HepG2 (cell line): ENCODE results near the gene BTG3.

Experiments used
- CTCF ChIP-seq: sonication (generic); formaldehyde crosslinking; IDR thresholded peaks from 2 replicates; pipeline ENCODE4 v1.5.0; 2020; ENCODE audit warnings: mild to moderate bottlenecking, missing genetic modification reagents, moderate library complexity
- EZH2 ChIP-seq: conservative IDR thresholded peaks from 2 replicates; pipeline ENCODE4 v1.6.1; 2012; ENCODE audit warnings: mild to moderate bottlenecking, low read depth, low read length, moderate library complexity
- FOXP1 ChIP-seq, 2 experiments: fragments of 450-650 bp in 1 of 2; IDR thresholded peaks; 2 replicates each; pipeline ENCODE4 v1.6.1; 2017 to 2018; ENCODE audit warnings: antibody characterized with exemption in 1 of 2
- MXD1 ChIP-seq: sonication (generic); formaldehyde crosslinking; IDR thresholded peaks from 2 replicates; pipeline ENCODE4 v1.4.0; 2020; ENCODE audit warnings: mild to moderate bottlenecking, missing genetic modification reagents
- NFIB ChIP-seq: sonication (generic); formaldehyde crosslinking; IDR thresholded peaks from 2 replicates; pipeline ENCODE4 v1.9.0; 2021; ENCODE audit warnings: missing genetic modification reagents, mild to moderate bottlenecking, borderline replicate concordance
- POLR2A ChIP-seq, 2 experiments: IDR thresholded peaks; 2 replicates each; pipeline ENCODE4 v1.6.1; 2011; ENCODE audit warnings: low read depth in 2 of 2, low read length in 2 of 2, mild to moderate bottlenecking in 1 of 2, moderate library complexity in 1 of 2; ENCODE audit not compliant: insufficient read depth in 1 of 2
- POLR2AphosphoS5 ChIP-seq: IDR thresholded peaks from 2 replicates; pipeline ENCODE4 v1.6.1; 2012; ENCODE audit warnings: low read depth, low read length
- SAP130 ChIP-seq: IDR thresholded peaks from 2 replicates; pipeline ENCODE4 v1.6.1; 2016; ENCODE audit warnings: low read depth
- SNAPC2 ChIP-seq: sonication (generic); formaldehyde crosslinking; IDR thresholded peaks from 2 replicates; pipeline ENCODE4 v1.8.1; 2022; ENCODE audit warnings: mild to moderate bottlenecking, missing genetic modification reagents
- TCF7 ChIP-seq: sonication (generic); IDR thresholded peaks from 2 replicates; pipeline ENCODE4 v1.6.1; 2016; ENCODE audit warnings: antibody characterized with exemption, low read depth
- USF2 ChIP-seq, 2 experiments: sonication (generic) in 1 of 2; formaldehyde crosslinking in 1 of 2; IDR thresholded peaks; 2 replicates each; pipeline versions ENCODE4 v1.5.1 to v1.6.1; 2011 to 2020; ENCODE audit warnings: borderline replicate concordance in 1 of 2, low read depth in 1 of 2, low read length in 1 of 2, mild to moderate bottlenecking in 1 of 2, missing genetic modification reagents in 1 of 2, moderate library complexity in 1 of 2
- ZNF276 ChIP-seq: sonication (generic); formaldehyde crosslinking; IDR thresholded peaks from 2 replicates; pipeline ENCODE4 v1.4.0; 2020; ENCODE audit warnings: mild to moderate bottlenecking, low read depth, missing genetic modification reagents
- ZNF362 ChIP-seq: sonication (generic); formaldehyde crosslinking; IDR thresholded peaks from 2 replicates; pipeline ENCODE4 v1.4.0; 2020; ENCODE audit warnings: missing genetic modification reagents, mild to moderate bottlenecking, borderline replicate concordance

GRCh38 chr21:17545007-17545406 lies 67.7 kb downstream of the BTG3 start:
- TF ChIP-seq POLR2A (IDR thresholded peaks at IDR 0.05; ENCODE audit: insufficient read depth in 1 of 2, low read depth in 2 of 2, low read length in 2 of 2): no peak
- TF ChIP-seq SNAPC2: no peak
- TF ChIP-seq FOXP1 (IDR thresholded peaks at IDR 0.05): no peak
- TF ChIP-seq FOXP1 (CRISPR knock-in tag; IDR thresholded peaks at IDR 0.05): no peak
- no peak for TF ChIP-seq CTCF (CRISPR knock-in tag)
- TF ChIP-seq ZNF362 (CRISPR knock-in tag): no peak
- TF ChIP-seq TCF7: no peak
- TF ChIP-seq SAP130 (CRISPR knock-in tag): no peak
- TF ChIP-seq USF2 (IDR thresholded peaks at IDR 0.05; ENCODE audit: low read depth, low read length): no peak
- no peak for TF ChIP-seq USF2 (CRISPR knock-in tag; IDR thresholded peaks at IDR 0.05; ENCODE audit: borderline replicate concordance)
- no peak for TF ChIP-seq ZNF276 (CRISPR knock-in tag)
- TF ChIP-seq MXD1 (CRISPR knock-in tag): no peak
- no peak for TF ChIP-seq NFIB
- no peak for TF ChIP-seq EZH2
- no peak for TF ChIP-seq POLR2AphosphoS5
